Daoy (cell line): Measurements from ENCODE around the gene TMCC3. TPM values are rescaled to one million over a fixed set of nuclear protein-coding genes. Genes with fewer than 3 reads are reported as not detected.

ENCODE experiments used
- DNase-seq: peaks from one replicate; pipeline ENCODE4 v3.0.0-alpha.2; 2015; ENCODE audit warnings: low read depth
- total RNA-seq: library from RNA; depleted of rRNA; stranded (reverse); fragments of >200 nt; shearing (Covaris generic); gene quantifications from 2 replicates; pipeline ENCODE4 v1.2.3, GENCODE V29; 2014

Gene TMCC3
- total RNA-seq, 1 experiment from 2014 or later = 1.5 TPM

DNA sequence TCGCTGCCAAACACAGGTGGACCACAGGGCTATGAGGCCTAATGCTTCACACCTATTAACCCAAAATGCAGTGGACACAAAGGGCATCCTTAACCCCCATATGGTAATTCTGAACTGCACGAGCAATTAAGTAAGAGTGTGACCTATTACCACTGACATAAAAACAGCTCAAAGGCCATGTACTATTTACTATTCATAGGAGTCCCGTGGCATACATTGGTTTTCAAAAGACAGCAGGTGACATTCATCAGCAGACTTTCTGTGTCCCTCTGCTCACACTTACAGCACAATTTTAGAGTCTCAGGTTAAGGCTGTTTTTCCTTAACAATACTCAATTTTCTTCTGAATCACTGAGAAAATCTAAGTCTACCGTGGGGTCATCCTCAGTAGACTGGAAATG is 23.1 kb upstream of the TMCC3 start:
- DNase-seq = no peak

DNA sequence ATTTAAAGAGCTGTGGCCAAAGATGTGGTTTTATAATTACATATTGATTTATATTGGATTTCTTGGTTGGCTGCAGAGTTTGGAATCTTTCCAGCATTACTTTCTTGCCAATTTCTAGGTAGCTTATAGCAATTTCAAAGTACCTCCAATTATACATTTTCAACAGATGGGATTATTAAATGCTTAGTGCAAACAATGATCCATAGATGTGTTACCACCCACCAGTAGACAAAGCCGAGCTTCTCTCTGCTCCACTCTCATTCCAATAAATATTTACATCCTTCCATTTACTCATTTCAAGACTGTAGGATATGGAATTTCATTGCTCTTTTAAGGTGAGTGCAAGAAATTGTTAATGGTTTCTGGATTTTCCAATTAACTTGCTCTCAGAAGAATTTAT is 21.6 kb upstream of the TMCC3 start:
- DNase-seq = no peak

DNA sequence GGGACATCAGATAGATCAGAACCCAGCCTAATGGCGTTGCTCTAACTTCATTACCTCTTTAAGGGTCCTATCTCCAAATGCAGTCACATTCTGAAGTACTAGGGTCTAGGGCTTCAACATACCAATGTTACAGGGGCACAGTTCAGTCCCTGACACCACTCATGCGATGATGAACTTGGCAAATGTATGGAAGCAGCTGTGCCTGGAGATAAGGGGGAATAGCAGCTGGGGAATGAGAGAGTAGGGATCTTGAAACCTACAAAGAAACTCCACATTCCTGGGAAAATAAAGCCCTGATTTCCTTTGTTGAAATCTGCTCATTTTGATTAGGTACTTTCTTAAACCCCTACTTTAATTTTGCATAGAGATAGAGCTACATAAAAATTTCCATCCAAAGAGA is 20.5 kb upstream of the TMCC3 start:
- DNase-seq = no peak

GRCh38 chr12:94670075-94670474 is 19.7 kb upstream of the TMCC3 start:
- no peak for DNase-seq

DNA sequence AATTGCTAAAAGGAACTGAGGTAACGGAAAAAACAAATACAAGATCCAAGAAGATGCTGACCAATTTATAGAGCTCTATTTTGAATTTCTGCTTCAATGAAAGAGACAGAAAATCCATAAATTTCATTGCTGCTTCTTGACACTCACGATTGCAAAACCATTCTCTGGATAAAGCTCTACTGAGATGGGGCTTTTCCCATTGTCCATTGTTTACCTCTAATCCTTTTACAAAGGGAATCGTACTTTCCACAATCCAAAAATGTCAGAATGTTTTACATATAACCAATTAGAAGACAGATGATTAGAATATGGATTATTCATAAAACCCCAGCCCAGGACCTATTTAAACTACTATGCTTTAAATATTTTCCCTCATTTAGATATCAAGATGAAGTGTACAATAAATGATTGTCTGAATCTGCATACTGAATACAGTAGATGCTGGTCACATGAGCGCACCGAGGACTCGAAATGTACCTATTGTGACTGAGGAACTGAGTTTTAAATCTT is 16.7 kb upstream of the TMCC3 start:
- no peak for DNase-seq

DNA sequence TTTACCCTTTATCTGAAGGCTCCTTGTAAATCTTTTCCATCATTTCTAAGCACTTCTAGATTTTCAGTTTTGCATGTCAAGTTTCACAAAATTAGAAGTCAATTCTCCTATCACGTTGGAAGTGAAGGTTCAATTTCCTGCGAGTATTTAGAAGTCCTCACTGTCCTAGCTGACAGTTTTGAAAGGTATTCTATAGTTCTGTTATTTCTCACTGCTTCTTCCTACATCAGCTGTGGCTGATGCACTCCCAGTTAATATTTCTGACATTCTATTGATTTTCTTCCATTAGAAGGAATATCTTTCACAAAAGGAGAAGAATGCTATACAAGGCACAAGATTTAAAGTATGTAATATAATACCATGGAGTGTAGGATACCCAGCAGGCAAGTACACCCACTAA is 15.8 kb upstream of the TMCC3 start:
- DNase-seq = no peak

GRCh38 chr12:94663702-94664101 is 13.3 kb upstream of the TMCC3 start:
- DNase-seq = no peak

- no peak for DNase-seq
Measured at GRCh38 chr12:94663071-94663470, 12.7 kb upstream of the TMCC3 start.

GRCh38 chr12:94660436-94660835 is 10.1 kb upstream of the TMCC3 start:
- no peak for DNase-seq

GRCh38 chr12:94659346-94659930 is 9.1 kb upstream of the TMCC3 start:
- DNase-seq = no peak

DNA sequence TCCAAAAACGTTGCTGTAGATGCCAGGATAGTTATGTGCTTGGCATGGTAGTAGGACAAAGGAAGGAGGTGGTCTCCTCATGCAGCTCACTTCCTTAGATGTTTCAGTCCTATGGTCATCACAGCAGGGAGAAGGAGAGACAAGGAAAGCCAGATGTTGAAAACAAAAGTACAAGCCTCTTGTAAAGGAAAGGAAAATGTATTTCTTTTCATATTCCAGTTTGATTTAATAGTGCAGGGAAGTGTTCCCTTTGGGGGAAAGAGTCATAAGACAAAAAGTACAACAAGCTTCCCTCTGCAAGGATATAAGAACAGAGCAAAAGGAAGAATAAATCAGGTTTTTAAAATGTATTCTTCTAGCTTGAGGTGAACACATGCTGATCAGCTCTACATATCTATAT is 8.6 kb upstream of the TMCC3 start:
- no peak for DNase-seq

- no peak for DNase-seq
Measured at GRCh38 chr12:94656556-94656955, 6.2 kb upstream of the TMCC3 start.

GRCh38 chr12:94649349-94650142 is 811 bp downstream of the TMCC3 start:
- peak; percentile 54 for DNase-seq

DNA sequence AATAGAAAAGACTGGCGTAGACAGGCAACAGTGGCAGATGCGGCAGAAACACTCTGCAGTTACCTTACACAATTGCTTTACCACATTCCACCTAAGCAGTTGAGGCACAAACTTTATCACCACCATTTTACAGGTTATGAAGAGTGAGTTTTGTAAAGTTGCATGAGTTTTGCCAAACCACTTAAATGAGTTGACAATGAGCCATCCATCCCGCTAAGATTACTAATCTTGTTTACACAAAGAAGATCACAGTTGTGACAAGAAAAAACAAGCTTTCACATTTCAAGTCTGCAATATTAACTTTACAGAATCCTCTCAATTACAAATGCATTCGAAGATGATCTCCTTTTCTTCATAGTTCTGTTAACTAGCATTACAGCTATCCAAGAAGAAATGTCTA is 1.8 kb downstream of the TMCC3 start:
- no peak for DNase-seq

DNA sequence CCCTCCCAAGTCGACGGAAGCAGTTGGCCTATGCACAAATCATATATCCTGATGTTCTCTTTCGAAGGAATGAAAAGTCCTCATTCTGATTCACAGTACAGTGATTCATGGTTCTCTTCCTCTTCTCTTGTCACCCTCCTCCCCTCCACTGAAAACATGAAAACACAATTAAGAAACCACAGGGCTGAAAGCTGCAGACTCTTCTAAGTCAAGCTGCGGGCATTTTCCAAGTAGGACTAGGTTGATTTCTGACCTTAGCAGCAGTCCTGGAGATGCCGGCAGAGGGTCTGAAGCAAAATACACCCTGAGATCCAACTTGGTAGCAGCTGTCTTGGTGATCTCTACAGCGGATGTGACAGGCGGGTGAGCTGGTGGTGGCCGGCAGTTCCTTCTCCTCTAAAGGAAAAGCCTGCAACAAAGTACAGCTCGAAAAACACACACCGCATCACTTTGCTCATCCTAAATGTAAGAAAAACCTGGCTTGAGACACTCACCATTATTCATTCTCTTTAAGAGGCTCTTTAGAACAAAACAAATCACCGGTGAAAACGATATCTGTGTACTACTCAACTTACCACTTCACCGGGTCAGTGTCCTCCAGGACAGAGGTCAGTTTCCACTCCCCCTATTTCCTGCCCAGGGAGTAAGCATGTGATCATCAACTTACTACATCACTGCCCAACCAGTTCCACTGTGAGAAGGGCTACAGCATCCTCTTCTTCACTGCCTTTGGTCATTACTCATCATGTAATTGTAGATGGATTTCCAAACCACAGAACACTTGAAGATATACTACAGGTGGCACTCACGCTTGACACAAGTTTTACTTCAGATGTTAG is 6.0 kb downstream of the TMCC3 start:
- peak; percentile 89 for DNase-seq

- no peak for DNase-seq
Measured at GRCh38 chr12:94643606-94644005, 6.8 kb downstream of the TMCC3 start.

DNA sequence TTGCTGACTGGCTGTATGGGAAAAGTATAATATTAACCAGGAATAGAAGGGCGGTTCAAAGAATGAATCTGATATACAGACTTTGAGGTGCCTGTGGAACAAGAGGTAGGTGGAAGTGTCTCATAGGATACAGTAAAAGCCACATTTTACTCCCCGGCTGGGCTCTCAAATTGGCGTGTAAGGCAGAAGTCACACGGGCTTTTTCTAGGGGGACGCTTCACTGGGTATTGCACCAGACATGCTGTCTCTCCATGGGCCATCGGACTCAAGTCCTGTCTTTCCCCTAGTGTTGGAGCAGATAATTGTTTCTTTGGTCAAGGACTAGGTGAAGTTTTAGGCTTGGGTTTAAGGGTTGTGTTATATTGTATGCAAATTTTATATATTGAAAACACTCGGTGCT is 9.1 kb downstream of the TMCC3 start:
- no peak for DNase-seq

DNA sequence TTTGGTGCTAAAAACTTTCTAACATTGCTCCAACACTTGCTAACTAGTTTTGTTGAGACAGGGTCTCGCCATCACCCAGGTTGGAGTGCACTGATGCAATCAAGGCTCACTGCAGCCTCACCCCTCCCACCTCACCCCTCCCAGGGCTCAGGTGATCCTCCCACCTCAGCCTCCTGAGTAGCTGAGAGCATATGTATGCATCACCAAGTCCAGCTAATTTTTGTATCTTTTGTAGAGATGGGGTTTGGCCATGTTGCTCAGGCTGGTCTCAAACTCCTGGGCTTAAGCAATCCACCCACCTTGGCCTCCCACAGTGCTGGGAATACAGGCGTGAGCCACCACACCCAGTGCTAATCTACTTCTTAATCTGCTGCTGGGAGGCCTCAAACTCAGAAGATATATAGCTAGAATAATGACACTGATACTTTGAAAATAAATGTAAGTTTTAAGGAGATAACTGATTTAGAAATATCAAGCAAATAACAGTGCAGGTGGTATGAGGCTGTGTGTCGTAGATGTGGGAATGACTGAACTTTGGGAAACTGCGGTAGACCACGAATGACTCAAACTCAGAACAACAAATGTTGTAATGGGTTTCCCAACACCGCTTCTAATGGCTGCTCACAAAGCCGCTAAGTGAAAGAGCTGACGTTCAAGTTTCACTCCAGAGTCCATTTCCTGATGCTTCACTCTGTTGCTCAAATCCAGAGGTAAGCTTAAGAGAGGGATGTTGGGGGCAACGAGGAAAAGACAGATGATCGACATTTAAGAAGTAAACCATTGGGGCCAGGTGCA is 10.0 kb downstream of the TMCC3 start:
- DNase-seq = peak; percentile 95

- no peak for DNase-seq
Measured at GRCh38 chr12:94638521-94638920, 11.8 kb downstream of the TMCC3 start.

DNA sequence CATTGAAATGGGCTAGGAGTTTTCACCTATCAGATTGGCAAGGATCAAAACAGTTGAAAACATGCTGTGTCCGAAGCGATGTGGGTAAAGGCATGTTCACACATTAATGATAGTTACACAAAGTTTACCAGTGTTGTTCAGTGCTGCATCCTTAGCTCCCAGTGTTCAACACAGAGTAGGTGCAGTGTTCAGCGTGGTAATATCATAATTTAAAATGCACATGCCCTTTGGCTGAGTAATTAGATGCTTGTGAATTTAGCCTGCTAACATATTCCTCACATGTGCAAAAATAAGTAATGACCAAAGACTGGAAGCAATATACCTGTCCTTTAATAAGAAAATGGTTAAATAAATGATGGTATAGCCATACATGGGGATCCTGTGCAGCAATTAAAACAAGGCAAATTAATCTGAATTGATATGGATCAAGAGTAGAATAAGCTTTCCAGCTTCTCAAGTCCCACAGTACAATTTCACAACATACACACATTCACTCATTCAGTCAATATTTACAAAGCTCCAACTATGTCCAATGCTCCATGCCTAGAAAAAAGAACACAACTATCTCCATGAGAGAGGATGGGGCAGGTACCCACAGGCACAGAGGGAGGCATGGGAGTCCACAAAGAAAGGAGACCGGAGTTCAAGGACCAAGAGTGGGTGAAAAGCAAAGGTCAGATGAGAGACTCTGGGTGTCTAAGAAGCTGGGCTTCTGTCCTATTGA is 12.8 kb downstream of the TMCC3 start:
- no peak for DNase-seq

GRCh38 chr12:94636462-94637085 is 13.8 kb downstream of the TMCC3 start:
- DNase-seq = no peak
